ENCODE measurements around the gene GRID2. TPM values are rescaled to one million over a fixed set of nuclear protein-coding genes. Genes with fewer than 3 reads are reported as not detected.

The GRID2 gene
- total RNA-seq, 1 experiment from 2014 or later = not detected

DNA sequence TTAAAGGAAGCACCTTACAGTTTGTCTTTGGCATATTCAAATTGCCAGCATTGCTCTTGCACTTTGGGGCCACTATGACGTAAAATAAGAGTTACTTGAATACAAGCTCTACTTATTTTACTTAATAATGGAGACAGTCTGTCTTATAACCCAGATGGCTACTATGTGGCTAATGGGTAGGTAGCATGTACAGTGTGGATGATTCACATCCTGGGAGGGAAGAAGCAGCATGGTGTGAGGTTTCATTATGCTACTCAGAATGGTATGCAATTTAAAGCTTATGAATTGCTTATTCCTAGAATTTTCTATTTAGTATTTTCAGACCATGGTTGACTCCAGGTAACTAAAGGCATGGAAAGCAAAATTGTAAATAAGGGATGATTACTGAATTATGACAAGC, 763.0 kb downstream of the GRID2 start:
- no peak for DNase-seq (ENCODE audit: low spot score)

DNA sequence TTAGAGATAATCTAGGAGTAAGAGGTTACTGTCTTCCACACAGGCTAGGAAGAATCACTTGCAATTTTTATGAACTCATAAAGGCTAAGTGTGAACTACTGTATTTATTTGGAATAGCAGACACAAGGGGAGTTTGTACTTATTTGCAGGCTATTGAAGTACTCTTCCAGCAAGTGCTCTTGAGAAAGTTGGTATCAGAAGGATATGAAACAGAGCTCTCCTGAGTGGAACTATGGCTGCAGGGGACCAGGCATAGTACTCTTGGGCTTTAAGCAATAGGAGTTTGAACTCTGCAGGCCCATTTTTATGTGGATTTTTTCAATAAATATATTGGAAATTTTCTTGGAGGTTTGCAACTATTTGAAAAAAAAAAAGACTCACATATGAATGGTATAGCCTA, 768.5 kb downstream of the GRID2 start:
- no peak for DNase-seq (ENCODE audit: low spot score)

DNA sequence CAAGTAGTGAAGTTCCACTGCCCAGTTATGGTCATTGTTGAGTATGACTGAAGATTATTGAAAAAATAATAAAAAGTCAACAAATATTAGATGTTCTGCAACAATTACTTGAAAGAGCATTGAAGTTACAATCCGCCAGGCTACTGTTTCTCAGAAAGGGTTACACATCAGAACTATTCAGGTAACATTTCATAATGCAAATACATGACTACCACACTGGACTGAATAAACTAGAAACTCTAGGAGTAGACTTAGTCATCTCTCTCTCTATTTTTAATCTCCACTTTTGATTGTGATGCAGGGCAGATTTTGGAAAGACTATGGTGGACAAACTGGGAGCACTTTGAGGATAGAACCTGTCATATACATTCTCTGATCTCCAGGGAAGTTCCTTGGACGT, 776.5 kb downstream of the GRID2 start:
- DNase-seq (ENCODE audit: low spot score) = no peak

DNA sequence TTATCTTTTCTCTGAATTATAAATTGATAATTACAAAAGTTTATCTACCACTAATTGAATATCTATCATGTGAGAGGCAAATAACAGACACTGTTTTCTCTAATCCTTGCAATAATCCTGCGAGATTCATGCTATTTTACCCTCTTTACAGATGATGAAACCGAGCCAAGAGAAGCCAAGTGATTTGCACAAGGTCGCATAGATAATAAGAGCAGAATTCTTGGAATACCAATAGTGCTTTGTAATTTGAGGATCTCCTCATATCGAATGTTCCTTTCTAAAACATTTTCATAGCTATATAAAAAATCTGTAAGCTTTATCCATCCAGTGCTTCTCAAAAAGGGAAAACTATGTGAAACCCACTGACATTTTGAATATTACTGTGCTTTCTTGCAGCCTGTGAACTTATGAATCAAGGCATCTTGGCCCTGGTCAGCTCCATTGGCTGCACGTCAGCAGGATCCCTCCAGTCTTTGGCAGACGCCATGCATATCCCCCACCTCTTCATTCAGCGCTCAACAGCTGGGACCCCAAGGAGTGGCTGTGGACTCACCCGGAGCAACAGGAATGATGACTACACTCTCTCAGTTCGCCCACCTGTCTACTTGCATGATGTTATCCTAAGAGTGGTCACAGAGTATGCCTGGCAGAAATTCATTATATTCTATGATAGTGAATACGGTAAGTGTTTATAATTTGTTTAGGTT, 781.0 kb downstream of the GRID2 start:
- no peak for DNase-seq (ENCODE audit: low spot score)

DNA sequence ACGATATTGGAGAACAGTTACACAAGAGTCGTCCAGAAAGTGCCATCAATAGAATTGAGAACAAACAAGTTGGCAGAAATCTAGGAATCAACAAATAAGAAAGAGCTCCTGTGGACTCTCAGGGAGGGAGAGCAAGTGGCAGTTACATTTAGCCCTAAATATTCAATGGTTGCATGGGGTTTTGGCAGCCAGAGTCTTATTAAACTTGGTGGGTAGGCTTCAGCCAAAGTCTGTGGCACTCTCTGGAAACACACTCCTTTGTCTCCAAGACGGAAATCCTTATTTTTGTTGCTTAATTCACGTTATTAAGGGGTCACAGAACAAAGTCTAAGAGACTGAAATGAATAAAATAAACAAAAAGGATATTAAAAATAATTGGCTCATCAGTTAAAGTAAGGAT, 782.6 kb downstream of the GRID2 start:
- DNase-seq (ENCODE audit: low spot score) = no peak

DNA sequence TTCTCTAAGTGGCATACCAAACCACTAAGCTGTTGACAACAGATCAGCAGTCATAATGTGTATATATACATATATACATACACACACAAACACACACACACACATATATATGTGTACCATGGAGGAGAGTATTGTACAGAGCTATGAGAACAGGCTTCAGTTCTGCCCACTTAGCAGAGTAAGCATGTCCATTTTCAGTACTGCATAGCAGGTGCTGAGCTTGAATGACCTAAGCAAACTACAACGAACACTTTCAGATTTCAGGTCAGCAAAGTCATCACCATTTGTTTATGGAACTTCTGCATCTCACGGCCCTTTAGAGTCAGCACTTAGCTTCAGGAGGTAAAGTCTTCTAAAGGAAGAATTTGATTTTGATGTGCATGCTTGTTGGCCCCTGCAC, 789.0 kb downstream of the GRID2 start:
- DNase-seq (ENCODE audit: low spot score) = no peak

DNA sequence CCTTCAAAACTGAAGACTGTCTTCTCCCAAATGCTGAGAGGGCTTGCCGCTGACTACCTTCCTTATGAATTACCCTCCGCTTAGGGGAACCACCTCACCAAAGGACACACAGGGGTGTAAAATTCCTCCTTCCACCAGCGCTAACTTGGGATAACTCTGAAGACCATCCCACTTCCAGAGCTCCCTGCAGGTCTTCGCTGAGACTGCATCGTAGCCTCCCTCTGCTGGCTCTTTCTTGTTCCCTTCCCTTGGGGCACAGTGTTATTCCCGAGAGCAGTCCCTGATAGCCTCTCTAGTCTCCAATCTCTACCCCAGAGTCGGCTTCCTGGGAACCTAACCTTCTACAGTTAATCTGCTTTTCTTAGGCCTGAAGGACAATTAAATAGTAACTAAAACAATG, 799.3 kb downstream of the GRID2 start:
- no peak for DNase-seq (ENCODE audit: low spot score)

DNA sequence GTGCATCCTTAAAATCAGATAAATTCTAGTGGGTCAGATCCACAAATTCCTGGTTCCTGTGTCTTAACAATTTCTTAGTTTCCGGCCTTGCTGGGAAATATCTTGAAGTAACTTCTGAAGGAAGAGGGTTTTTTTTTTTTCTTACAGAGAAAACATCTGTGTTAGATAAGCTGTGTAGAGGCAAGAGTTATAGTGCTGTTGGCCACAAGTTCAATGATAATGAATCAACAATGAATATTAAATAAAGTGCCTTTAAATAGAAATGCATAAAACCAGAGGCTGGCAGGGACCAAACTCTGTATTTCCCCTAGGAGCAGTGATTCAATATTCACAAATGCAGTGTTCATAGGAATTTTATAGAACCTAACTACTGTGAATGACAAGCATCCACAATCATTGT, 812.9 kb downstream of the GRID2 start:
- DNase-seq (ENCODE audit: low spot score) = no peak

DNA sequence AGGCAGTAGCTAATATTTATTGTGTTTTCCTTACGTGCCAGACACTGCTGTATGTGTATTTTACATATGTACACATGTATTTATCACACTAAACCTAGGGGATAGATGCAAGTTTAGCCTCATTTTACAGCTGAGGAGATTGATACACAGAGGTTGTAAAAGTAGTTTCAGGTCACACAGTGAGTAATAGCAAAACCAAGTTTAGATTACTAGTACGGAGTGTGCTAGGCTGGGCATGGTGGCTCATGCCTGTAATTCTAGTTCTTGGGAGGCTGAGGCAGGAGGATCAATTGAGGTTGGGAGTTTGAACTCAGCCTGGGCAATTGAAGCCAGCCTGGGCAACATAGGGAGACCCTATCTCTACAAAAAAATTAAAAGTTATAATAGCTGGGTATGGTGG, 823.7 kb downstream of the GRID2 start:
- DNase-seq (ENCODE audit: low spot score) = no peak

DNA sequence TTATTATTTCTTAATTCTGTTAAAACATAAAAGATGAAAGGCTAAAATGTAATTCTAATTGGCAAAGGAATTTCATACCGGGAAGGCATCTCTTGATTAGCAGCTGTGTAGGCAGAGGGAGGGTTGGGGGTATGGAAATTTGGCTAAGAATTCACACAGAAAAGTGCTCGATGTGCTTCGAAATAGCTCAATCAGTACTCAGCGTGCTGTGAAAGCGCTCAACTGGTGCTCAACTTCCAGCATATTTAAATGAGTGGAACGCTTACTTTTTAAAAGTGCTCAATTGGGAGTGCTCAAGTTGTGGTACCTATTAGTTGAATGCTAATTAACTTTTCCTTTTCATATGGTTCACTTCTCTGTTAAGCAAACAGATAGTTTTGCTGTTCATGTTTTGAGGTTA, 828.9 kb downstream of the GRID2 start:
- no peak for DNase-seq (ENCODE audit: low spot score)

DNA sequence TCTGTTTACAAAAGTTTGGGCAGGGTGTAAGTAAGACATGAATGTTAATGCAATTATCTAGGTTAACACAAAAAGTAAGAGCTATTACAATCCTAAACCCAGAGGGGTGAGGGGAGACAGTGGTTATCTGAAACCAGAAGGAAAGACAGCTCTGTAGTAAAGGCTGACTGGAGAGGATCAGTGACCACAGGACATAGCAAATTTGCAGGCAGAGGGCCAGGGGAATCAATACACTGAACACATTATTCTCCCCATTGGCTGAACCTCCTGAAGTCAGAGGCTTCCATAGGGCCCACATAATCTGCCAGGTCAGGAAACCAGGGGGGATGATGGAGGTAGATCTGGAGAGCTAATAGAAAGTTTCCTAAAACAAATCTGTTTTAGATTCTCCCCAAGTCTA, 835.4 kb downstream of the GRID2 start:
- no peak for DNase-seq (ENCODE audit: low spot score)

DNA sequence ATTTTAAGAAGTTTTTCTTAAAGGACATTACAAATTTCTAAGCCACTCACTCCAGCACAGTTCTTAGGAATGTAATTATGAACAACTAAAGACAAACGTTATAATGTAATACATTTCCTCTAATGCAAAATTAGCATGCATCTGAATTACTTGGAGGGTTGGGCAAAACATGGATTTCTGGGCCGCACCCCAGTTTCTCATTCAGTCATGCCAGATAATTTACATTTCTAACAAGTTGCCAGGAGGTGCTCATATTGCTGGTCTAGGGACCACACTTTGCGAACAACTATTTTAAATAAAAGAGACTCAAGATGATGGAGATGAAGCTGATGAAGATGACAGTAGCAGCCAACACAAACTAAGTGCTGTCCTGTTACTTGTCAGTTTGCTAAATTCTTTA, 840.1 kb downstream of the GRID2 start:
- DNase-seq (ENCODE audit: low spot score) = no peak

DNA sequence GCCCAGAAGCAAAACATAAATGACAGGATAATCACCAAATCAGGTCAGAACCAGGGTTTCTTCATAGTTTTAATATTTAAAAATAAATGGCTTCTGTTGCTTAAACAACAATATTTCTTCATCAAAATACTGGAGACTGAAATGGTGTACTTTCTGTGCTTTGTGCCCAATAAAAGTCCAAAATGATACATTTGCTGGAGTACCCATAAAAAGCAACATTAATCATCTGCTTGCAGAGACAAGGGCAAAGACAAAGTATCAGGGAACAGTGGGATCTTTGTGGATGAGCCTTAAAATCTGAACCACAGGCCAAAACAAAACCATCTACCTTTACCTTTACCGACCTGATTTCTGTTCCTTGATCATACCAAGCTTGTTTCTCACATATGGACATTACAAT, 840.9 kb downstream of the GRID2 start:
- no peak for DNase-seq (ENCODE audit: low spot score)

DNA sequence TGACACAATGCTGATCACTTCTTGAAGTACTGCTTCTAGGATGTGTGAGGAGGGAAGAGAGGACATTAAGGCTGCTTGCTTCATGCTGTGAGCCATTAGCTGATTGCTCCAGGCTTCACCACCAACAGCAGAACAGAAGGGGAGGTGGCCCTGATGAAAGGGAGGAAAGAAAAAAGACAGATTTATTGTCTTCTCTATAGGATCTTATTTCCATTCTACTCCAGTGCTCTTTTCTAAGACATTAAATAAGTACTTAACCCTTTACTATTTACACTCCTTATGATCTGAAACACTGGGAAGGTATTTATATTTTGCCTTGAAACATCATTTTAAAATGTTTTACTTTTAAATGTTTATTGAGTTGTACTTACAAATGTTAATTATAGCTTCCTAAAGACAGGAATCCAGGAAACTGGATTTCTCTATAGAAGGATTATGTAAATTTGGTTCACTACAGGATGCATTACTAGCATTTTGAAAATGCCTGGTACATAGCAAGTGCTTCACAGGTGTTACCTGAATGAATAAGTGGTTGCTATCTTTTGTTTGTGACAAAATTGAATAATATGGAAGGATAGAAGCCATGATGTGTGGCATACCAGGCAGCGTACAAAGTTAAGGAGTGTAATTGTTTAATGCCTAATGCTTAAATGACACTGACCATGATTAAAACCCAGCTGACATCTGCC, 843.9 kb downstream of the GRID2 start:
- DNase-seq (ENCODE audit: low spot score) = no peak

DNA sequence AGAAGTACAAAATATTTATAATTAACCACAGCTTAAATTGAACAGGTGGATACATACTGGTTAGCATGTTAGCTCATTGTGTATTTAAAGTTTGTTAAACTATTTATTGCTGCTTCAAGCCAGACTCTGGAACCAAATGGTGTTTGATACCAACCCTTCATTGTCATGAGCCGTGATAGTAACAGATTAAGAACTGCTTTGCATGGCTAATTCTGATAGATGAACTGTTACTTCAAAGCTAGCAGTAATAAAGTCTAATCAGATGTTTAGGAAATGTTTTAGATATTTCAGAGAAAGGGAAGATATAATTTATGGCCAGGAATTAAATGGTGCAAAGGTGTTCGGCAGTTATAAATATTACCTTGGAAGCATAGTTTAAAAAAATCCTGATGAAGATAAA, 848.7 kb downstream of the GRID2 start:
- no peak for DNase-seq (ENCODE audit: low spot score)

DNA sequence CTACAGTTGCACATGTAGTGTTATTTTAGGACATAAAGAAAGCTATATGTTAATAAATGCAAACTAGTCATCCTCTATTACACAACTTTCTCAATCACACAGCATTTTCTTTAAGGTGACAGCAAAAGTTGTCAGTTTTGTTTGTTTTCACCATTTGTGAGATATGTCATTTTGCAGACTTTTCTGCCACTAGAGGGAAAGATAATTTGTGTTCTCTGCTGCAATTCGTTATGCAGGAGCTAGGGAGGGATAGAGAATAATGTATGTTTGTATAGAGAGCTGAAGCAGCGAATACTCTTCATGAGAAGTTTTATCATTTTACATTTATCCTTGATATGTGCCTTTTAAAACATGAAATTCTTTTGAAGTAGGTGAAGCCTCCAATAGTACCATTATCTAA, 854.2 kb downstream of the GRID2 start:
- DNase-seq (ENCODE audit: low spot score) = peak; percentile 1

DNA sequence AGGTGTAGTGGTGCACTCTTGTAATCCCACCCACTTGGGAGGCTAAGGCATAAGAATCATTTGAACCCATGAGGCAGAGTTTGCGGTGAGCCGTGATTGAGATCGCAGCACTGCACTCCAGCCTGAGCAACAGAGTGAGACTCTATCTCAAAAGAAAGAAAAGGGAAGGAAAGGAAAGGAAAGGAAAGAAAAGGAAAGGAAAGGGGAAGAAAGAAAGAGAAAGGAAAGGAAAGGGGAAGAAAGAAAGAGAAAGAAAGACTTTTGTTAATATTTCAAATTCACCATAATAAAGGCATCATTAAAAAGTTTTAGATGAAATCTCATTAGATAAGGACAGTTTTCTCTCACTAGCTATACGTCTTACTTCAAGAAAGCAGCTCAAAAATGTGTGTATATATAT, 864.3 kb downstream of the GRID2 start:
- no peak for DNase-seq (ENCODE audit: low spot score)

DNA sequence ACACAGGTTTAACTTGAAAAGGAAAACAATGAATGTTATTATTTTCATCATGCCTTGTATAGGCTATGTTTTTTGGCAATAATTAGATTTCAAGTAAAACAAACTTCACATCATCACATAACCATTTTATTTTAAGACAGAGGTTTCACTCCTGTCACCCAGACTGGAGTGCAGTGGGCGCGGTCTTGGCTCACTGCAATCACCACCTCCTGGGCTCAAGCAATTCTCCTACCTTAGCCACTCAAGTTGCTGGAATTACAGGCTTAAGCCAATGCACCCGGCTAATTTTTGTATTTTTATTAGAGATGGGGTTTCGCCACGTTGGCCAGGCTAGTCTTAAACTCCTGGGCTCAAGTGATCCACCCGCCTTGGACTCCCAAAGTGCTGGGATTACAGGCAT, 866.2 kb downstream of the GRID2 start:
- DNase-seq (ENCODE audit: low spot score) = no peak

DNA sequence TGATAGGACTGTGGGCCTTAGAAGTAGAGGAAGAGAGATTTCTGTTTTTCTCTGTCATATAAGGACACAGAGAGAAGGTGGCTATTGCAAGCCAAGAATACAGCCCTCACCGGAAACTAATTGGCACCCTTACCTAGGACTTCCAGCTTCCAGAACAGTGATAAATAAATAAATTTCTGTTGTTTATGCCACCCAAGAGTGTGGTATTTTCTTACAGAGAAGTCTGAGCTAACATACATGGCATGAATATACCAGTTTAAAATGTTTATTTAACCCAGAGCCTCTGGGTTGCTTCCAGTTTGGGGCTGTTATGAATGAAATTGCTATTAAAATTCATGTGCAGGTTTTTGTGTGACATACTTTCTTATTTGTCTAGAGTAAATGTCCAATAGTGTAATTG, 870.8 kb downstream of the GRID2 start:
- DNase-seq (ENCODE audit: low spot score) = no peak

DNA sequence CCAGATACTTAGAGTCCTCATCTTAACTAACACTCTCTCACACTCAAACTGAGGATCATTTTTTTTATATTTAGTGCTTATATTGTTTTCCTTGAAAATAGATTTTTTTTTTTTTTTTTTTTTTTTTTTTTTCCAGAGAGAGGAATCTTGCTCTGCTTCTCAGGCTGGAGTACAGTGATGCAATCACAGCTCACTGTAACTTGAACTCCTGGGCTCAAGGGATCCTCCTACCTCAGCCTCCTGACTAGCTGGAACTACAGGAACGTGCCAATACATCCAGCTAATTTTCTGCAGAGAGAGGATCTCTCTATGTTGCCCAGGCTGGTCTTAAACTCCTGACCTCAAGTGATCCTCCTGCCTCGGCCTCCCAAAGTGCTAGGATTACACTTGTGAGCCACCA, 874.5 kb downstream of the GRID2 start:
- DNase-seq (ENCODE audit: low spot score) = no peak

DNA sequence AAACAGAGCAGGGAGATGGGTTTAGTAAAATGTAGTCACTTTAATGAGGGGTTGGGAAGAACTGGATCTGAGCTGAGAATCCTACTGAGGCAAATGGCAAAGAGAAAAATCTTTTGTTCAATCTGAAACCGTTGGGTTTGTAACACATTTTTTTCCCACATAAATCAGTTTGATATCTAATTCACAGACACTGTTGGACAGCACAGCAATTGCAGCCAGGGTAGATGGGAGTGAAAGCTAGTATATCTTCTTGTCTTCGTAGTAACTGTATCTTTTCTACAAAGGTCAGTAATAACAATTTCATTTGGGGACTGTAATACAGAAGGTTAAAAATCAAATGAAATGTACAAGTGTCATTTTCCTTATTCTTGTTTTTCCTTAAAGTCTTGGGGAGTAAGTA, 875.3 kb downstream of the GRID2 start:
- no peak for DNase-seq (ENCODE audit: low spot score)

DNA sequence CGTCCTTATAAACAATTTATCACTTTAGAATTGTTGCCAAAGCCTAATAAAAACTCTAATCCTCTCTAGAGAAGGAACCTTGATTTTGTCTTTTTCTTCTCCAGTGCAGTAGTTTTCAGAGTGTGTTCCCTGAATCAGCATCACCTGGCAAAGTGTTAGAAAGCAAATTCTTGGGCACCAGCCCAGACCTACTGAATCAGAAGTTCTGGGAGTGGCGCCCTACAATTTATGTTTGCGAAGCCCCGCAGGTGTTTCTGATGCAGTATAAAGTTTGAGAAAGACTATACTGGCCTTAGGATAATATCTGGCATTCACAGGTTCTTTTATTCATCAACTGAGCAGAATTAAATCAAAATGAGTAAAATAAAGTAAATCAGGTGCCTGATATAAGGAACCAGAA, 879.0 kb downstream of the GRID2 start:
- DNase-seq (ENCODE audit: low spot score) = peak; percentile 5

DNA sequence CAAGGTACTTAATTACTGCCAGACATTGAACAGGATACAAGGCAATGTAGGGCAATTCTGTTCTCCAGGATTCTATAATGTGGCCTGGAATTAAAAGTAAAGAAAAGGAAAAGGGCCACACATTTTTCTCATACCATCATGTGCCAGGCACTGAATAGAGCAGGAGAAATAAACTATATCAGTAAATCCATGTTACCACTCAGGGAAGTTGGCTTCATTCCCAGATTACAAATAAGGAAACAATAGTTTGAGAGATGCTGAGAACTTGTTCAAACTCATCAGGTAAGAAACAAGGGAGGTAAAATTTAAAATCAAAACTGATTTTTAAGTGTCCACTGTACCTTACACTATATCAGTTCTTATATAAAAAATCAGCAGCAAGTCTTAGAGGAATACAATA, 879.8 kb downstream of the GRID2 start:
- DNase-seq (ENCODE audit: low spot score) = peak; percentile 64

DNA sequence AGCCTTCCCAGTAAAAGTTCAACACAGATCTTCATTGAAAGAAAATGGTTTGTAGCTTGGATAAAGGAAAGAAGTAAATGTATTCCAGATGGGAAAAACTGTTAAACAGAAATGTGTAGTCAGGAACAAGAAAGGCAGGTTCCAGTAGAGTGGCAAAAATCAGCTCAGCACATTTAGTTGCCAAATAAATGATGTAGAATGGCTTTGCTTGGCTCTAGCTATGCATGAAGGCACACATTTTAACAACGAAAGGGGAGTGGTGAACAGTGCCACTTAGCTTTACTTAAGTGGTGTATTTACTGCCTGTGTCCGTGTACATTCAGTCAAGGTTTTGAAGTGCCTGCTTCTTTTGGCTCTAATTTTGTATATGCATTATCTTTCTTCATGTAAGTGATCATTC, 880.3 kb downstream of the GRID2 start:
- DNase-seq (ENCODE audit: low spot score) = no peak

All from HT-29 (cell line).